Astrocyte of the cerebellum (primary cell): ENCODE data around the gene INPP5D.
A peak's percentile ranks its signal among the peaks of the same experiment; 100 is the strongest.

Source experiments
- DNase-seq: peaks from one replicate; pipeline ENCODE4 v3.0.0-alpha.2; 2011; ENCODE audit warnings: low read depth
- H3K4me3 ChIP-seq: 2 replicates; pipeline ENCODE4 v1.5.1; 2011; ENCODE audit warnings: mild to moderate bottlenecking, low read depth, low read length, moderate library complexity
- in situ Hi-C: cut with HindIII; loops from 2 replicates; pipeline ENCODE4 v1.10.0; 2017; ENCODE audit warnings: low sequenced_read_pairs
- TF ChIP-seq, protein P1 (sequence below): IDR thresholded peaks from 2 replicates; pipeline ENCODE4 v1.5.1; 2012; ENCODE audit warnings: low read length, low read depth, moderate library complexity, mild to moderate bottlenecking; ENCODE audit errors: missing control alignments

Gene INPP5D

DNA sequence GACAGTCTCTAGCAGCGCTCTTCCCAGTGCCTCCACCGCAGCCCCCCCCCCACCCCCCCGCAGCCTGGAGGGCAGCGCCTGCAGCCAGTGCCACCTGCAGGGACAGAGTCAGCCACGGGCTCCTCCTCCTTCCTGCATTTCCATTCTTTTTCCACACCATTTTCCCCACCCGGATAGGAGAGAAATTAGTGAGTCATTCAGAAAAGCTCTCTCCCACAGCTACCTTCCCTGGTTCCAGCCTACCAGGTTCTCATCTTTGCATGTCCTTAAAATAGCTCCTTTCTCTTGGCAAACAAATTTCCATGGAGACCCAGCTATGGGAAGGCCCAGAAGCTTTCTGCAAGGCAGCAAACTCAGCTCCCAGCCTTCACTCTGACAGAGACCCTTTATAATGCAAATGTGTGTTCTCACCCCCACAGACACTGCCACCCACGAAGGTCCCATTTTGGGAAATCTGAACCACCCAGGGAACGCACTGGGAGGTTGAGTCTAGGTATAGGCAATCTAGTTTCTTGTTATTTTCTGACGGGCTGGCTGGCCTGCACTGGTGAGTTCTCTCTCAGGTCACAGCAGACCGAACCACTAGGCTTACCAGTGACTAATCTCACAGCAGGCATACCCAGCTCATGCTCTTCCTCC is 149.5 kb downstream of the INPP5D start:
- TF ChIP-seq, protein P1, sequence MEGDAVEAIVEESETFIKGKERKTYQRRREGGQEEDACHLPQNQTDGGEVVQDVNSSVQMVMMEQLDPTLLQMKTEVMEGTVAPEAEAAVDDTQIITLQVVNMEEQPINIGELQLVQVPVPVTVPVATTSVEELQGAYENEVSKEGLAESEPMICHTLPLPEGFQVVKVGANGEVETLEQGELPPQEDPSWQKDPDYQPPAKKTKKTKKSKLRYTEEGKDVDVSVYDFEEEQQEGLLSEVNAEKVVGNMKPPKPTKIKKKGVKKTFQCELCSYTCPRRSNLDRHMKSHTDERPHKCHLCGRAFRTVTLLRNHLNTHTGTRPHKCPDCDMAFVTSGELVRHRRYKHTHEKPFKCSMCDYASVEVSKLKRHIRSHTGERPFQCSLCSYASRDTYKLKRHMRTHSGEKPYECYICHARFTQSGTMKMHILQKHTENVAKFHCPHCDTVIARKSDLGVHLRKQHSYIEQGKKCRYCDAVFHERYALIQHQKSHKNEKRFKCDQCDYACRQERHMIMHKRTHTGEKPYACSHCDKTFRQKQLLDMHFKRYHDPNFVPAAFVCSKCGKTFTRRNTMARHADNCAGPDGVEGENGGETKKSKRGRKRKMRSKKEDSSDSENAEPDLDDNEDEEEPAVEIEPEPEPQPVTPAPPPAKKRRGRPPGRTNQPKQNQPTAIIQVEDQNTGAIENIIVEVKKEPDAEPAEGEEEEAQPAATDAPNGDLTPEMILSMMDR = no peak
- in situ Hi-C loops = no loop called here
- DNase-seq = peak; percentile 94

DNA sequence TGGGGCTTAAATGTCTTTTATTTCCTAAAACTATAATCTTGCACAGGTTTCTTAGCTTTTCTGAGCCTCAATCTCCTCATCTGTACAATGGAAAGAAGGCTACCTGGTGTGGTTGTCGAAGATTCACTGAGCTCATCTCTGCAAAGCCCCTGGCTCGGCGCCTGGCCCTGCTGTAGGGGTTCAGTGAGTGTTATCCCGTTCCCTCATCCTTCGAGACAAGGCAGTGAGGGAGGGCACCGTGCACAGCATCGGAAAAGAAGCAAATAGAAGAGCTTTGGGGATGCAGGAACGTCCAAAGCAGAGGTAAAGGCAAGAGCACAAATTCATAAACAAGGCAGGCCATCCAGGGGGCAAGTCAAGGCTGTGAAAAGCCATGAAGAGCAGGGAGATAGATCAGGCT is 150.1 kb downstream of the INPP5D start:
- in situ Hi-C loops = no loop called here
- no peak for DNase-seq
- no peak overlapping the region for H3K4me3 ChIP-seq
- TF ChIP-seq, protein P1 = no peak

More for the DNA sequence above, 149.5 kb downstream of the INPP5D start:
- no peak overlapping the region for H3K4me3 ChIP-seq

DNA sequence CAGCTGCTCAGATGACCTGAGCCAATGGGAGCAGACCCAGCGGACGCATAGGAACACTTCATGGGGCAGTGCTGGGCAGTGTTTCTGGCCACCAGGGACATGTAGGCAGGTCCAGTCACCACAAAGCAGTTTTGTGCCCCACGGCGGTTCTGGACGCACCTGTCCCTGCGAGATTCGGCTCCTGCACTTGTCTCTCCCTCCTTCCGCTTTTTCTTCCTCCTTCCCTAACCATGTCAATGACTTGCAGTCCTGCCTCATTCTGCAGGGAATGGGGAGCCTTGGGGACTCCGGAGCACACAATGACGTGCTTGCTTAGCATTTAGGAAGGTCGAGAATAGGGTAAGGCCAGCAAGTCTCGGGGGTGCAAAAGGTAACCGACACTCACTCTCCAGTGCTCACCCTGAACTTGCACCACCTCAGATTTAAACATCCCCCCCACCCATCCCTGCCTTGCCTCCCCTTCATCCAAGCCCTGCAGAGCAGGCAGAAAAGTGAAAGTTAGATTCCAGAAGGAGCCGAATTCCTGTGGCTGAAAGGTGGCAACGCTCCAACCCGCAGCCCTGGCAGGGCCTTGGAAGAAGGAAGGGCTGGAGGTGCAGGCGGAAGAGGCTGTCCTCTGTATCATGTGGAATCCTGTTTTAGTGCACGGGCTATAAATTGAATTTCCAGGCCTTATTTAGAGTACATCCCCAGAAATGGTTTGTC is 150.9 kb downstream of the INPP5D start:
- TF ChIP-seq, protein P1 = no peak
- in situ Hi-C loops = no loop called here
- H3K4me3 ChIP-seq = no peak overlapping the region
- peak; percentile 96 for DNase-seq

DNA sequence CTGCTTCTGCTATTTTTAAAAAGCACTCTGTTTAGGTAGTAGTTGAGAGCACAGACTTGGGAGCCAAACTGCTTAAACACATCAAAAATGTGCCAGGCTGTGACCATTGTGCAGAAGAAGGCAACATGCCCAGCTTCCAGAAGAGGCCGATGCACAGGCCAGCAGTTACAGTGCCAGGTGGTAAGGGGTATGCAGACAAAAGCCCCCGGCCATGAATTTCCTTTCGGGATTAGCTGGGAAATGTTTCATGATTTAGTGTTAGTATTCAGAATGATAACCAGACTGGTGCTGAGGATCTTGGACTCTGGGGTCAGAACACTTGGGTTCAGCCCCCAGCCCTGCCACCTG is 151.4 kb downstream of the INPP5D start:
- in situ Hi-C loops = no loop called here
- no peak for DNase-seq
- no peak overlapping the region for H3K4me3 ChIP-seq
- TF ChIP-seq, protein P1 = no peak

DNA sequence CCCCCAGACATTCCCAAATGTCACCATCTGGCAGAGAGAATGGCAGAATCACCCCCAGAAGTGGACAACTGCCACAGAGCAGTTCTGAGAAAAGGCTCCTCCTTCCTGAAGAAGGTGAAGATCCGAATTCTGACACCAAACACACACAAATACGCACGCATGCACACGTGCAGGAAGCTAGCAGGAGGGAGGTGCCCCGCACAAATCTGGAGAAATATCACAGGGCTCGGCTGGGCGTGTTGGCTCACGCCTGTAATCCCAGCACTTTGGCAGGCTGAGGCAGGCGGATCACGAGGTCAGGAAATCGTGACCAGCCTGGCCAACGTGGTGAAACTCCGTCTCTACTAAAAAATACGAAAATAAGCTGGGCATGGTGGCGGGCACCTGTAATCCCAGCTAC is 152.9 kb downstream of the INPP5D start:
- H3K4me3 ChIP-seq = no peak overlapping the region
- DNase-seq = no peak
- in situ Hi-C loops = no loop called here
- TF ChIP-seq, protein P1 = no peak

DNA sequence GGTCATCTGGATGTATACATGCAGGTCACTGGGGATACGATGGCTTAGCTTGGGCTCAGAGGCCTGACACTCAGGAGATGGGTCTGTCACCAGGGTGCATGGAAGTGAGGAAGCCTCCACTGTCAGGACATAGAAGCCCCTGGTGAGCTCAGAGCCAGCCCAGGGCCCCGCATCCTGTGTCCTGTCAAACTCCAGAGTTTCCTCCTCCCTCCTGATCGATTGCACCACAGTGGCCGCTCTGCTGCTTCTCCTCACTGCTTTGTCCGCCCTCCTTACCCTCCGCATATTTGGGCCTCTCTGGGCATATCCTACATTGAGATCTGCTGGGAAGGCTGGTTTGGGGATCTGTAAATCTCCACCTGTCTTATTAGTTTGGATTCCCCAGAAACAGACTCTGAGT is 153.8 kb downstream of the INPP5D start:
- TF ChIP-seq, protein P1 = no peak
- DNase-seq = no peak
- in situ Hi-C loops = no loop called here

More for the DNA sequence above, 153.8 kb downstream of the INPP5D start:
- no peak overlapping the region for H3K4me3 ChIP-seq
